NB4 (cell line): ENCODE data around the gene EIF4E3.

Source experiments
- DNase-seq: peaks from one replicate; pipeline ENCODE4 v3.0.0; 2010; ENCODE audit warnings: low read depth
- H3K4me3 ChIP-seq: one replicate; pipeline ENCODE4 v1.5.1; 2011; ENCODE audit warnings: mild to moderate bottlenecking, low read depth, low read length, moderate library complexity
- MYC ChIP-seq: IDR thresholded peaks from 2 replicates; pipeline ENCODE4 v1.6.1; 2011; ENCODE audit warnings: low read depth, low read length
- POLR2A ChIP-seq: IDR thresholded peaks from 2 replicates; pipeline ENCODE4 v1.6.1; 2011; ENCODE audit warnings: mild to moderate bottlenecking; ENCODE audit not compliant: insufficient read length; ENCODE audit errors: extremely low read depth
- TF ChIP-seq, protein P1 (sequence below): IDR thresholded peaks from one replicate; pipeline ENCODE4 v1.5.1; 2012; ENCODE audit warnings: low read depth, low read length
- TF ChIP-seq, protein P2 (sequence below): IDR thresholded peaks from 2 replicates; pipeline ENCODE4 v1.6.1; 2011; ENCODE audit warnings: low read depth, low read length

Gene EIF4E3

DNA sequence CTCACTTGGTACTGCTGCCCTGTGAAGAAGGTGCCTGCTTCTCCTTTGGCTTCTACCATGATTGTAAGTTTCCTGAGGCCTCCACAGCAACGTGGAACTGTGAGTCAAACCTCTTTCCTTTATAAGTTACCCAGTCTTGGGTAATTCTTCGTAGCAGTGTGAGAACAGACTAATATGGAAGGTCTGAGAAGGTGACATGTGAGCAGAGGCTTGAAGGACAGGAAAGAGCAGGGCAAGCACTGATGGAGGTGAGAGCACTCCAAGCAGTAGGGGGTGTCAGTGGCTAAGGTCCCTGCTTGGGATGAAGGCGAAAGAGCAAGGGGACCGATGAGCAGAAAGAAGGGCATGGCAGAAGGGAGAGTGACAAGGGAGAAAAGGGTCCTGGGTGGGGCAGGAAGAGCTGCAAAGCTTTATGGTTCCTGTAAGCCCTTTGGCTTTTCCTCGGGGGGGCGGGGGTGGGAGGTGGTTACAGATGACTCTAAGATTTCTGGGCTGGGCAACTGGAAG, 3.5 kb downstream of the EIF4E3 start:
- no peak overlapping the region for H3K4me3 ChIP-seq
- no peak for TF ChIP-seq MYC
- TF ChIP-seq POLR2A, result no peak
- TF ChIP-seq, protein P1, sequence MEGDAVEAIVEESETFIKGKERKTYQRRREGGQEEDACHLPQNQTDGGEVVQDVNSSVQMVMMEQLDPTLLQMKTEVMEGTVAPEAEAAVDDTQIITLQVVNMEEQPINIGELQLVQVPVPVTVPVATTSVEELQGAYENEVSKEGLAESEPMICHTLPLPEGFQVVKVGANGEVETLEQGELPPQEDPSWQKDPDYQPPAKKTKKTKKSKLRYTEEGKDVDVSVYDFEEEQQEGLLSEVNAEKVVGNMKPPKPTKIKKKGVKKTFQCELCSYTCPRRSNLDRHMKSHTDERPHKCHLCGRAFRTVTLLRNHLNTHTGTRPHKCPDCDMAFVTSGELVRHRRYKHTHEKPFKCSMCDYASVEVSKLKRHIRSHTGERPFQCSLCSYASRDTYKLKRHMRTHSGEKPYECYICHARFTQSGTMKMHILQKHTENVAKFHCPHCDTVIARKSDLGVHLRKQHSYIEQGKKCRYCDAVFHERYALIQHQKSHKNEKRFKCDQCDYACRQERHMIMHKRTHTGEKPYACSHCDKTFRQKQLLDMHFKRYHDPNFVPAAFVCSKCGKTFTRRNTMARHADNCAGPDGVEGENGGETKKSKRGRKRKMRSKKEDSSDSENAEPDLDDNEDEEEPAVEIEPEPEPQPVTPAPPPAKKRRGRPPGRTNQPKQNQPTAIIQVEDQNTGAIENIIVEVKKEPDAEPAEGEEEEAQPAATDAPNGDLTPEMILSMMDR, result no peak
- TF ChIP-seq, protein P2, sequence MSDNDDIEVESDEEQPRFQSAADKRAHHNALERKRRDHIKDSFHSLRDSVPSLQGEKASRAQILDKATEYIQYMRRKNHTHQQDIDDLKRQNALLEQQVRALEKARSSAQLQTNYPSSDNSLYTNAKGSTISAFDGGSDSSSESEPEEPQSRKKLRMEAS, result no peak
- DNase-seq, result peak; percentile 45

DNA sequence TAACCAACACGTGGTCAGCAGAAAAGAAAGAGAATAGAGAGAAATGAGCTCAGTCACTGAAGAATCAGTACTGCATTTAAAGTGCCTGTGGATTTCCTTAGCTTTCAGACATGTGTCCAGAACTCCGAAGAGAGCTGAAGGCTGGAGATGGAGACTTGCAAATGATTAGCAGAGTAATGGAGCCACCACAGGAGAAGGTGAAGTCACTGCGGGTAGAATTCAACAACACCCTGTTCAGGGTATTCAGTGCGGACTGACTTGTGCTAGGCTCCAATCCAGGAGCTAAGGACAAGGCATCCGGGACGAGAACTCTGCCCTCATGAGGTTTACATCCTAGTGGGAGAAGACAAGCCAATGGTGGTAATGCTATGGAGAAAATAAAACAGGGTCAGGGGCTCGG, 4.2 kb downstream of the EIF4E3 start:
- DNase-seq, result no peak
- TF ChIP-seq, protein P2, result no peak
- no peak for TF ChIP-seq POLR2A
- TF ChIP-seq, protein P1, result no peak

DNA sequence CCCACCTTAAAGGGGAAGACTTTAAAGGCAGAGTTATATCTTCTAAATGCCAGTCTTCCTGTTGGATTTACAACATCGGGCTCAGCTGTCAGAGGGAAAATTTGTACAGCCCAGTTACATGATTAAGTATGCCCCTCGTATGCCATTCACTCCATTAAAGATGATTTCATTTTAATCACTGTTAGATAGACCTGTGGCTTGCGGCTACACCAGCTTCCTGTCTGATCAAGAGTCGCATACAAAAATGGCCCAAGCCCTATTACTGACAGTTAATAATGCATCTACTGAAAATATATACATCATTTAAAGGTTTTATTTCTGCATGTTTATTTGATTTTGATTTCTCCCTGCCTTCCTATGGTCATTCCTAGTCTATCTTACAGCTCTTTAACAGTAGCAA, 7.1 kb downstream of the EIF4E3 start:
- DNase-seq, result no peak
- TF ChIP-seq, protein P2, result no peak
- TF ChIP-seq POLR2A (no peak), MYC (no peak)
- TF ChIP-seq, protein P1, result no peak
- no peak overlapping the region for H3K4me3 ChIP-seq

More for the DNA sequence above, 4.2 kb downstream of the EIF4E3 start:
- no peak overlapping the region for H3K4me3 ChIP-seq

DNA sequence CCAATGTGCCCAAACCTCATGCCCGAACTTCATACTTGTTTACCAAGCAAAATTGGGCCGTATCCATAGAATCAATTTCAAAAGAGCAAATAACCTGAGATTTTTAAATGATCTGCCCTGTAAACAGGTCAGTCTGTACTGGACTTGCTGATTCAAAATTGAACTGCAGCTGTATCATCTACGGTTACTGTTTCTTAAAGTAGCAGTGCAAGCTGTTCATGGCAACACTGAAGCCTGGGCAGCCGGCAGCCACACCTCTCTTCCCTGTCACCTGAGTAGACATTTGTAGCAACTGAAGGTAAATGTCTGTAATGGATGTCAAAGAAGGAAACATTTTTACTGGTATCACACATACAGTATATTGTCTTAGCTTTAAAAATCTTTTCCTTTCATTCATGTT, 10.6 kb downstream of the EIF4E3 start:
- DNase-seq, result no peak
- H3K4me3 ChIP-seq, result no peak overlapping the region
- TF ChIP-seq POLR2A (no peak), MYC (no peak)
- TF ChIP-seq, protein P1, result no peak
- TF ChIP-seq, protein P2, result no peak

DNA sequence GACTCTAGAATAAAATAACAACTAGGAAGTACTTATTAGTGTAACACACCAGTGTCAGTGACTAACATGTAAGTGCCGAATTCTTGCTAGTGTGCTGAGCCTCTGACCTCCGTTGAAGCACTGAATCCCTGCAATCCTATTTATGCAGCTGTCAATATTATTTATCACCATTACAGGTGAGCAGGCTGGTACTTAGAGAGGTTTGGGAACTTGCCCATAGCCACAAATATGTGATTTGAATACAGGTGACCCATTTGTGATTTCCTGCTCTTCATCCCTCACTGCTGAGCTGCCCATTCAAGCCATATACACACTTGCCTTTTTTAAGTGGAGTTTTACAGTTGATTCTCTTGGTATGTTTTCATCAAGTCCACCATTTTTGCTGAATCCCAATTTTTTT, 12.2 kb downstream of the EIF4E3 start:
- no peak for DNase-seq
- H3K4me3 ChIP-seq, result no peak overlapping the region
- TF ChIP-seq POLR2A, result no peak
- TF ChIP-seq, protein P2, result no peak

DNA sequence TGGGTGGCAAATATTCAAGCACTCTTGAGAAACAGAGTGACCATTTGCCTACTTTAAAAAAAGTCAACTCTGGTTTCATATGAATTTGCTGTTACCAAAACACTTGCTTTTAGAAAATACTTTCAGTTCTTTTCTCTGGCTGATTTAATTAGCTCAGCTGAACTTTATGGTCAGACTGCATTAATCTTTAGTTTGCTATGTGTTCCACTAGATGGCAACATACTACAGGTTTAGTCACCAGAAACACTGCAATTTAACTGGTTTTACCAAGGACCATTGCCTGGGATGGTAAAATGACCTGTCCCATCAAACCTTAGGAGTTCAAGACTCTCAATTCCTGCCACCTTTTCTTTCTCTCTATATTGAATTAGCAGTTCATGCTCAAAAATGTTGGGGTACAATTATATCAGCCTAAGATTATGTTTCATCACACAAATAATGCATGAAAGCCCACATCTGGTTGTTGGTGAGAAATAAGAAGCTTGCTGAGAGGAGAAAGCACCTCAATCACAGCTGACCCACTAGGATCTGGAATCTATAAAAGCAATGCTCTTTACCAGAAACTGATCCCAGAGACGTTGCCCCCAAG, 14.2 kb downstream of the EIF4E3 start:
- peak; percentile 63 for DNase-seq
- no peak overlapping the region for H3K4me3 ChIP-seq
- TF ChIP-seq POLR2A (no peak), MYC (no peak)
- TF ChIP-seq, protein P2, result no peak
- TF ChIP-seq, protein P1, result peak; percentile 36
